Measurements from ENCODE around the gene AMOTL1. TPM values are rescaled to one million over a fixed set of nuclear protein-coding genes. Genes with fewer than 3 reads are reported as not detected.
A peak's percentile ranks its signal among the peaks of the same experiment; 100 is the strongest.
"Not testable (repeated sequence)": the region's sequence is repeated elsewhere in the genome, so short reads cannot be mapped to it uniquely, and the experiment has no call there.

Gene AMOTL1
- total RNA-seq, 1 donor from 2014 or later = 46.3 TPM

DNA sequence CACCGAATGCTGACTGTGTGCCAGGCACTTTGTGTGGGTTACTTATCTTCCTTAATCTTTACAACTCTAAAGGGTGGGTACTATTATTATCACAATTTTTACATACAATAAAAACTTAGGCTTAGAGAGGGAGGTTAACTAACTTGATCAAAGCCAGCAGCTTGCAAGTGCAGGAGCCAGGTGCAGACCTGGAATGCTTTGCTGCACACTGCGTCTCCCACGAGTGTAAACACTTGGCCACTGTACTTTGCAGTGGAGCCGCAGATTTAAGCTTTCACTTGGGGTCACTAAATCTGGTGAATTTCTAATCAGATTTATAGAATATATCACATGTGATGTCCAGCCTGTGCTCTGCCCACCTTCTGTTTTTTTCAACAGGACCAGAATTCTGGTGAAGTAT is 36.7 kb downstream of the AMOTL1 start:
- intact Hi-C loops (cut with micrococcal nuclease) = no loop called here
- no peak for ATAC-seq
- no peak for DNase-seq

DNA sequence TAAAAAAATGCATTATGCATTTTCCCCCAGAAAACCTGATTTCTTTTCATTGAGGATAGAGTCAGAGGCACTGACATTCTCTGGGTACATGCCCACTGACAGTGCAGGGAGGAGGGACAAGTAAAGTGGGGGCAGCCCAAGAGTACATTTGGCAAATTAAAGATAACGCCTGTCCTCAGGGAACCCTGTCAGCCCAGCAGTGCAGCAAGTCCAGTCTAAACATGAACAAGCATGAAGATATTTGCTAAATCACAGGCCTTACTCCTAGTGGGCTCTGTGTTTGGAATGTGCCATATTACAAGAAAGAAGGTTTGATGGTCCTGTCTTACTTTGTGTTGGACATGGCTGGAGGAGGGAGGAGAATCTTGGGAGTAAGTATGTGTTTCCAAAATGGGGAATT is 37.9 kb downstream of the AMOTL1 start:
- ATAC-seq (peak; percentile 78), DNase-seq (peak; percentile 40)
- intact Hi-C loops (cut with micrococcal nuclease) = no loop called here

DNA sequence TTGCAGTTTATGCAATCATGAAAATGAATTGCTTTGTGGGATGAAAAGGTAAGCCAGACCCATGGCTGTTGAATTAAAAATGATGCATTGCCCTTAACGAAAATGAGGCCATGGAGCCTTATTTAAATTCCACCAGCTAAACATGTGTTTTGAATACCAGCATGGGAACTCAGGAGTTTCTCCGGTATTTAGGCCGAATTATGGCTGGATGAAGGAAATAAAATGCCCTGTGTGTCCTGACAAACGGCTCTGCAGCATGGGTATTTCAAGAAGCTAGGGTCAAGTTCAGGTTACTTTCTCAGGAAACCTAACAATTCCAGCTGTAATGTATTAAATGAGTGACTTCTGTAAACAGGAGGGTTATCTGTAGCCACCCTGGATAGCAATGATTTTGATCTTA is 38.3 kb downstream of the AMOTL1 start:
- no peak for ATAC-seq
- intact Hi-C loops (cut with micrococcal nuclease) = no loop called here
- DNase-seq = no peak

DNA sequence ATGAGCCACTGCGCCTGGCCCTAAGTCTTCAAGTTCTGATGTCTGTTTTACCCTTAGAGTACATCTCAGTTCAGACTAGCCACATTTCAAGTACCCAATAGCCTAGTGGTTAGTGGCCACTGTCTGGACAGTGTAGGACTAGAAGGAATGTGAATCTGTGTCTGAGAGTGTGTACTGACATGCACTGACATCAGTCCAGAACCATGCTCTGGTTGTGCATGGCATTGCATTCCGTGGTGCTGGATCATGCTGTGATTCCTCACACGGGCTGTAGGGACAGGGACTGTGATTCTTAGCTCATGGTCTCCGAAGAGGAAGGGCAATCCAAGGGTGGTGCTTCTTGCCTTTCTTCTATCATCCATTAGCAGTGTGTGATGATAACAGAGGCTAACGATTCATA is 41.1 kb downstream of the AMOTL1 start:
- DNase-seq = no peak
- no peak for ATAC-seq
- intact Hi-C loops (cut with micrococcal nuclease) = no loop called here

DNA sequence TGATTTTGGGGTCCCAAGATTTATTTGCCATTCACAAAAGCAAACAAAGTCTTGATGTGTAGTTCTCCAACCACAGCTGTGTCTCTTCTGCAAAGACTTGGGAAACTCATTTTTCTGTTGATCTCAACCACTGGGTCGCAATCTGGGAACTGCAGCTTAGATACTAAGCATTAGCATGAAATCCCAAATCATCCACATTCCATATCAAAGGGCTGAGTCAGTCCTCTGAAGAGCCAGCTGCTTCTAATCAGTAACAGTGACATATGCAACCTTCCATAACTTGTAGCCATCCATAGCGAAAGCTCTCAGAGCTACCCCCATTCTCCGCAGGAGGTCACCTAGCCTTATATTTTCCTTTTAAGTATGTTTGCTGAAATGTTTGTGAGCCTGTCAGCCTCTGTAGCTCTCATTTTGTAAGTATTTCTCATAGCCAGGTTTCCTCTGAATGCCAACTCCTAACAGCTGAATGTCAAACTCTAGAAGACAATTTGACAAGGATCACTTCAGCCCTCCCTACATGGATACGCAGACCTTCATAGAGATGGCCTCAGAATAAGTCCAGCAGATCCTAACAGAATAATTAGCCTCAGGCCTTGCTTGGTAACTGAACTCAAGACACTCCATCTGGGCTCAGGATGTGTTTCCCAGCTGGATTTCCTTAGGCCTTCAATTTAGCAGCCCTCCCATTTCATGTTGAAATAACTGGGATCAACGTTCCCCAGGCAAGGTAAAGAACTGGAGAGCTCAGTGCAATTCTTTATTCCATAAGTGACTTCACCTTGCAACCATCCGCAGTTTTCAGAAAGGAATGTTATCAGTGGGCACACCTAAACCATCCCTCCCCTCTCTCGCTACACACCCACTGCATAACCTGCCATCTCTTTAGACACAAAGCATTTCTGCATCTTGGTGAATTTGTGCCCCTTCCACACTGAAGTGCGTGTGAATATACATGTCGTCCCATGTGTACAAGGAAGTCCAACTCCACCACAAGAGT is 44.9 kb downstream of the AMOTL1 start:
- intact Hi-C loops (cut with micrococcal nuclease); DNase-seq: not testable (repeated sequence)
- peak; percentile 20 for ATAC-seq

DNA sequence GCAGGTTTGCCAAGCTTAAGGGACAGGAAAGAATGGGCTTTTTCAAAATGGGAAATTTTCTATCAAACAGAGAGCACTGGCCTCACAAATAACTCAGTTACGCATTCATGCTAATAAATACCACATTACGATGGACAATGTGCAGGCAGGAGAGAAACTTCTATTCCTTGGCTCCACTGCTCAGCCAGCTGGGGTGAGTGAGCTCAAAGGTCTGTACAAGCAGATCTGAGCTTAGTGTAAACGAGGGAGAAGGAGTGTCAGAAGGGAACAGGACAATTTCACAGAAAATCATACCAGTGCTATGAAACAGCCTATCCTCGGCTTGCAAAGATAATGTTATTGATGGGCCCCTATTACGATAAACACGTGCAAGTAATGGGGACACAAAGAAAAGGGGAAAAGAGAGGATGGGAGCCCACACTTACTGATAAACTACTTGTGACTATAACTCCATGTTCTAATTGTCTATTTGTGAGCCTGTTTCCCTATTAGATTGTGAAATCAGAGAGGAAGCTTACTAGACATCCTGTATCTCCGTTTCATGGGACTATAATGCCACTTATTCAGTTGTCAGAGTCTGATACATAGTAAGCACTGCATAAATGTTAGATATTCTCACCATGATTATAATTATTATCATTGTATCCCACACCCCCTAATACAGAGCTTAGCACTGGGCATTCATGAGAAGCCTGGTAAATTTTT is 46.3 kb downstream of the AMOTL1 start:
- DNase-seq = peak; percentile 41
- intact Hi-C loops (cut with micrococcal nuclease) = no loop called here
- peak; percentile 92 for ATAC-seq

DNA sequence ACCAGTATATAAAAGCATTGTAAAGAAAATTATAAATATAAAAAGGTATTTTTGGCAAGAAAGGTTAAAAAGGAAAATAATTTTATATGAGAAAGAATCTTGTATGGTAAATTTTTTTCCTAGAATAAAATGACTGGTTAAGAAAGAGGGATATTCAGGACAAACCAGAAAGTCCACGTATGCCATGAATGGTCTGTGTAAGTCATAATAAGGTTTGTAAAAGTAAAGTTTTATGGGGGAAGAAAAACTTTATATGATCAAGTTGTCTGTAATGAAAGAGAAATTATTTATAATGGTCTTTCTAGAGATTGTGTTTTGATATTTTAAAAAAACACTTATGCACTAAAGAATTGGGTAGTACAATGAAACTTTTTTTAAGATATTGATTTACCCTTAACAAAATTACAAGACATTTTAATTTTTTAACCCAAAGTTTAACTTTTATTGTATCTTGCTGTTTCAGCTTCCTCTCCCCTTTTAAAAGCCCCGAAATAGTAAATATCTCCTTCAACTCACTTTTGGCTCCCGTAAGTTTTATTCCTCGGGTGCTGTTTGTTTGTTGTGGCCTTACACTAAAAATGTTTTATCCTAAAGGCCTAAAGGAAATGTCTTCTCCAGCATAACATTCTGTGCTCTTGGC is 47.7 kb downstream of the AMOTL1 start:
- no peak for DNase-seq
- ATAC-seq = no peak
- intact Hi-C loops (cut with micrococcal nuclease) = no loop called here

DNA sequence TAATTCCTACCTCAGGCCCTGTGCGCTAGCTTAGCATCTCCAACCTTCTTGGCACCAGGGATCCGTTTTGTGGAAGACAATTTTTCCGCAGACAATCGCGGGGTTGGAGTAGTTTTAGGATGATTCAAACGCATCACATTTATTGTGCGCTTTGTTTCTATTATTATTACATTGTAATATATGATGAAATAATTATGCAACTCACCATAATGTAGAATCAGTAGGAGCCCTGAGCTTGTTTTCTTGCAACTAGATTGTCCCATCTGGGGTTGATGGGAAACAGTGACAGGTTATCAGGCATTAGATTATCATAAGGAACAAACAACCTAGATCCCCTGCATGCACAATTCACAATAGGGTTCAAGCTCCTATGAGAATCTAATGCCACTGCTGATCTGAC is 52.3 kb downstream of the AMOTL1 start:
- ATAC-seq = no peak
- intact Hi-C loops (cut with micrococcal nuclease) = no loop called here
- no peak for DNase-seq

DNA sequence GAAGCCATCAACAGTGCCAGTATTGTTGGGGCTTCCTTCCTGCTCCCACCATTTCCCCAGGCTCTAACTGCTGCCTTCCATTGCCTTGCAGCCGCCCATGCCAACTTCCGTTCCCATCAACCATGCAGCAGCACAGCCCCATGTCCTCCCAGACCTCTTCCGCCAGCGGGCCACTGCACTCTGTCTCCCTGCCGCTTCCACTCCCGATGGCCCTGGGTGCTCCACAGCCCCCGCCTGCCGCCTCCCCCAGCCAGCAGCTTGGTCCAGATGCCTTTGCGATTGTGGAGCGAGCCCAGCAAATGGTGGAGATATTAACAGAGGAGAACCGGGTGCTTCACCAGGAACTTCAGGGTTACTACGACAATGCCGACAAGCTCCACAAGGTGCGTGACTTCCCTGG is 53.3 kb downstream of the AMOTL1 start:
- DNase-seq = no peak
- no peak for ATAC-seq
- intact Hi-C loops (cut with micrococcal nuclease) = no loop called here

DNA sequence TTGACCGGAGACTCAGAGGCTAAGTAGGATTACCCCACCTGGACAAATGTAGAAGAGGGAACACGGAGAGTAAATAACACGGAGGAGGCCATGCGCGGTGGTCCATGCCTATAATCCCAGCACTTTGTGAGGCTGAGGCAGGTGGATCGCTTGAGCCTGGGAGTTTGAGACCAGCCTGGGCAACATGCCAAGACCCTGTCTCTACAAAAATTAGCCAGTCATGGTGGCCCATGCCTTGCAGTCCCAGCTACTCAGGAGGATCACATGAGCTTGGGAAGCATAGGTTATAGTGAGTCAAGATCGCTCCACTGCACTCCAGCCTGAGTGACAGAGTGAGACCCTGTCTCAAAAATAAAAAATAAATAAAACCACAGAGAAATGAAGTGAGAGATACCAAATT is 53.9 kb downstream of the AMOTL1 start:
- DNase-seq = no peak
- ATAC-seq = no peak
- intact Hi-C loops (cut with micrococcal nuclease) = no loop called here

DNA sequence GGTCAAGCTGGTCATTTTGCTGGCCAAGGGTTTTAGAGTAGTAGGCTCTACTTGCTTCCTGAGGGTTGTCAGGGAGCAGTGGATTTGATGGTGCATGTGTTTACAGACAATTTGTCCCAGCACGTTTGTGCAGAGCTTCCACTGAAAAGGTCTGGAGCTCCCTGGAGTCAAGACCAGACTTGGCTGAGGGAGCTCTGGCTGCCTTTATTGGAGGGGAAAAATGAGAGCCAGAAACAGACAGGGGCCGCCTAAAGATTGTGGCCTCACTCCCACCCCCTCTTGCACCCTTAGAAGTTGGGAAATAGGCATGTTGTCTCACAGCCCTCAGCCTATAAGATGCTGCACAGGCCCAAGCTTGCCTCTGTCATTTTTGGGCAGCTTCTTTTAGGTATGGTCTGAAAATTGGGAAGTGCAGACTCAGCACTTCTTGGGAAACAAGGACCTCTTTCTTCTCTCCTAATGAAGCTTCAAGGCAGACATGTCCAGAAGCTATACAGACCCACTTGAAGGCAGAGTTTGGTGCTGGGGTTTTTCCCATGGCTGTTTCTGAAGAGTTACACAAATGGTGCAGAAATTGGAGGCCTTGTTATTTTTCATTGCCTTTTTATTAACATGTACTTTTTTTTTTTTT is 55.1 kb downstream of the AMOTL1 start:
- no peak for DNase-seq
- intact Hi-C loops (cut with micrococcal nuclease) = no loop called here
- peak; percentile 23 for ATAC-seq

DNA sequence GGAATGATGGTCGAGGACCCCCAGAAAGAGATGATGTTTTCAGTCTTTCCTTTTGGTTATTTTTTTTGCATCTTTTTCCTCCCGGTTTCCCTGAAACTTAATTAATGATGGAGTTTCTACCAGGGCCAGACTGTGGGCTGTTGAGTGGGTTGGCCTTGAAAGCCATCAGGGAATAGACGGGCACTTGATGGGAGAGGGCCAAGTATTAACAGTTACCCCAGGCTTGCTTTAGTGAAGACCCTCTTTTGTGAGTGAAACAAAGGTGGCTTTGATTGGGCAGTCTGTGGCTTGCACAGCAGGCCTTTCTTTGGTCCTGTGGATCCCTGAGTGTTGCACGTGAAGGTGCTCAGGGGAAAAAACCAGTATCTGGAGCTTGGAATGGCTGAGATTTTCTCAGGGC is 56.9 kb downstream of the AMOTL1 start:
- intact Hi-C loops (cut with micrococcal nuclease) = no loop called here
- no peak for DNase-seq

DNA sequence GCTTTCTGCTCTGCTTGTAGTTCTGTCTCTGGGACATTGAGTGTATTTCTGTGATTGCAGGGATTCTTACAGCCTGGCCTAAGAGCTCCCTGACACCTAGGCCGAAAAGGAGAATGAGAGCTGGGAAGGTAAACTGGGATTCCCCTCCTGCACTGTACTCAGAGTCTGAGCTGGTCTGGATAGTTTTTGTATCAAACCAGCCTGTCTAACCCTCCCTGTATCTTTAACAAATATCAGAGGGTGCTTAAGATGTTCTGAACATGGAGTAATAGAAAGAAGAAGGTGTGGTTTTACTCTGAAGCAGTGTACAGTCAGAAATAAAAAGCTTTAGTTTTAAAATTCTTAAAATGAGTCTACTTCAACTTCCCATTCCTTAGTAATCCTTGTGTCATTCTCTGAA is 57.3 kb downstream of the AMOTL1 start:
- intact Hi-C loops (cut with micrococcal nuclease) = no loop called here
- ATAC-seq = no peak
- no peak for DNase-seq

More for the DNA sequence above, 56.9 kb downstream of the AMOTL1 start:
- ATAC-seq = no peak

DNA sequence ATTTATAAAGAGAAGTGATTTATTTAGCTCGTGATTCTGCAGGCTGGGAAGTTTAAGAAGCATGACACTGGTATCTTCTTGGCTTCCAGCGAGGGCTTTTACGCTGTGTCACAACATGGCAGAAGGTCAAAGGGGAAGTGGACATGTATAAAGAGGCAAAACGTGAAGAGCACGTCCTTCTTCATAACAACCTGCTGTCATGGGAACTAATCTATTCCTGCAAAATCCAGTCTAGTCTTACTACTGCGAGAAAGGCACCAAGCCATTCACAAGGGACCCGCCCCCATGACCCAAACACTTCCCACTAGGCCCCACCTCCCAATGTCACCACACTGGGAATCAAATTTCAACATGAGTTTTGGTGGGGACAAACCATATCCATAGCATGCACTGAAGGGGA is 58.3 kb downstream of the AMOTL1 start:
- intact Hi-C loops (cut with micrococcal nuclease) = no loop called here
- no peak for DNase-seq
- no peak for ATAC-seq

DNA sequence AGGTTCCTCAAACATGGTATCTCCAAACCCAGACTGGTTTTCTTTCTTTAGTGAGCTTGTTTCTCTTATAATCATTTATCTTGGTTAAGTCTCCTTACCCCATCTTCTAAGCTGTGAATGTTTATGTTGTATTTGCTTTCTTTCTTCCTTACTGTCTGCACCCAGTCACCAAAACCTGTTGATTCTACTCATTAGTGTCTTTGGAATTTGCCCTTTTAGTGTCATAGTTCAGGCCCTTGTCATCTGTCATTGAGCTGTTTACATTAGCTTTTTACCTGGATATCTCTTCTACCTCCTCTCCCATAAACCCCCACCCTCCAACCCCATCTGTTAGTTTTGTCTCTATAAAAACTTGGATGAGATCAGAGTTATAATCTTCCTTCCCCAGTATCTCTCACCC is 59.9 kb downstream of the AMOTL1 start:
- DNase-seq (no peak), ATAC-seq (no peak)
- intact Hi-C loops (cut with micrococcal nuclease) = no loop called here

DNA sequence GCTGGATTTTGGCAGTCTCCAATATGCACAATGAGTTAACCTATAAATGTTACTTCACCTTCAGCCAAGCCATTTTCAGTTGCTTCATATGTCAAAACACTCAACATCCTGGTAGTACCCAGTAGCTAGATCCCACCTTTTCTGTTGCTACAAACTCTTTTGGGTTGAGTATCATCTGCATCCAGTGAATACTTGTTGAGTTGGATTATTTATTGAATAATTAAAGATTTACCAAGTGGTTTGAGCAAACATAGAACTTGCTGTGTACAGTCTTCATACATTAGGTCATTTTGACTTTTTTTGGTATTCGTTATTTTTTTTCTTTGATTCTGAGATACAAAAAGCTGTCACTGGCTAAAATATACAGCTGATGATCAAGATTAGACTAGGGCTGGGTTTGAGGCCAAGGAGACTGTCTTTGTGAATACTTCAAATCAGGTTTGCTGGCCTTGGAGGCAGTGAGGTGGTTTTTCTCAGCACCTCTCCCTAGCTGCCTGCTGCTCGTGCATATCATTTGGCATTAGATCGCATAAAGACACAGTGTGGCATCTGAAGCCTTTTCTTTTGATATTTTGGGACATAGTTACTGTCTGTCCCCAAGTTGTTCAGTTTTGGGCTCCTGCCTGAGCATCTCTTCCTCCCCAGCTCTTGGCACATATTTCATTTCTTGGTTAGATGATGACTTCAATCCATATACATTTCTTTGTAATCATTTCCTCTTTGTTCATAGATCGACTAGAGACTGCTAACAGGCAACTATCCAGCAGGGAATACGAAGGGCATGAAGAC is 62.8 kb downstream of the AMOTL1 start:
- DNase-seq (no peak), ATAC-seq (no peak)
- intact Hi-C loops (cut with micrococcal nuclease) = no loop called here

DNA sequence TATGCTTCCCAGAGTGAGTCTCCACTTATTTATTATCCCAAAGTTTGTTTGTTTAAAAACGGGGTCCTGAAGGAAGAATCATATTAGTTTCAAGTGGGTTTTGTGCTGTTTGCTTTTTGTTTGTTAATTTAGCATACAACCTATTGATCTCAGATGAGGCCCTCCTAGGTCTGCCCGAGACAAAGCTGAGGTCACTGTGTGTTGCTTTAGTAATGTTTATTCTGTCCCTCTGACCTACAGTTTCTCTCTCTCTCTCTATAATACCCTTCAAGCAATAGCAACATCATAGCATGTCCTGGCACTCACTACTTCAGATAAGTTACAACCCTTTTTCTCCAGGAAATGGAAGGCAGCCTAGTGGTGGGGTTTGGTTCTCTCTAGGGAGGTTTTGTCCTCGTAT is 63.4 kb downstream of the AMOTL1 start:
- DNase-seq (no peak), ATAC-seq (no peak)
- intact Hi-C loops (cut with micrococcal nuclease) = no loop called here

DNA sequence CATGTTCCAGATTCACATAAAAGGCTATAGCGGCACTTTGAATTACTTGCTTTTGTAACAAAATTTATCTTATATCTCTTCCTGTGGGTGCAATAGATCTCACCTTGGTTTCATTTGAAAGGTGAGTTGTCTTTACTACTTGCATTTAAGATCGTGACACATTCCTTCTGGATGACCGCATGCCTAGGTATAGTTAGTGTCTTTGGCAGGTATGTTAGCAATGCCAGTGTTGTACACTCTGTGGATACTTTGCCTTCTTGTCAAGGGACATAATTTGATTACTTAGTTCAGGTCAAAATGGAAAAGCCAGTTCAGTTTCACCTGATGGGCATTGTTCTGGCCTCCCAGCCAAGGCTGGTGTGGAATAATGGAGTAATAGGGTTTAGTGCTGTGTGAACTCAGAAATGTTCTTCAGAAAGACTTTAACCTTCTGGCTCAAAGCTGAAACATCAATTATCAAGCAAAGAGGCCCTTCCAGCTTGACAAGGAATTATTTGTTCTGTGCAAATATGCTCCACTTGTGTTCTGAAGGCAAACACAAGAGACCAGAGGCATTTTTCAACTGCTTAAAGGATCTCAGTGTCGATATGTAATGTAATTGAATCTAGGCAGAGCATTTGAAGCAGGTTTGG is 64.6 kb downstream of the AMOTL1 start:
- ATAC-seq (no peak), DNase-seq (no peak)
- intact Hi-C loops (cut with micrococcal nuclease) = no loop called here

Data from left ventricle myocardium superior (tissue), 1 donor.